ENCODE results near the gene PPDPF. TPM values are rescaled to one million over a fixed set of nuclear protein-coding genes. Genes with fewer than 3 reads are reported as not detected.

PPDPF gene
- total RNA-seq, 1 donor from 2014 or later, result 135 TPM

- Mint-ChIP-seq H3K9me3 (peaks cover 2% of the 10 kb centered on the region), H3K4me3 (ENCODE audit: low read depth) (no peak overlapping the region), H3K27ac (no peak overlapping the region), H3K27me3 (ENCODE audit: low read depth) (peaks cover 22% of the 10 kb centered on the region), H3K36me3 (ENCODE audit: low read depth) (no peaks in the 10 kb centered on the region), H3K4me1 (ENCODE audit: low read depth) (peaks cover 2% of the 10 kb centered on the region)
- intact Hi-C loops (cut with micrococcal nuclease), result no loop called here
- no peak for DNase-seq (ENCODE audit: low spot score)
These were observed 21.1 kb upstream of the PPDPF start for GRCh38 chr20:63499338-63499969.

DNA sequence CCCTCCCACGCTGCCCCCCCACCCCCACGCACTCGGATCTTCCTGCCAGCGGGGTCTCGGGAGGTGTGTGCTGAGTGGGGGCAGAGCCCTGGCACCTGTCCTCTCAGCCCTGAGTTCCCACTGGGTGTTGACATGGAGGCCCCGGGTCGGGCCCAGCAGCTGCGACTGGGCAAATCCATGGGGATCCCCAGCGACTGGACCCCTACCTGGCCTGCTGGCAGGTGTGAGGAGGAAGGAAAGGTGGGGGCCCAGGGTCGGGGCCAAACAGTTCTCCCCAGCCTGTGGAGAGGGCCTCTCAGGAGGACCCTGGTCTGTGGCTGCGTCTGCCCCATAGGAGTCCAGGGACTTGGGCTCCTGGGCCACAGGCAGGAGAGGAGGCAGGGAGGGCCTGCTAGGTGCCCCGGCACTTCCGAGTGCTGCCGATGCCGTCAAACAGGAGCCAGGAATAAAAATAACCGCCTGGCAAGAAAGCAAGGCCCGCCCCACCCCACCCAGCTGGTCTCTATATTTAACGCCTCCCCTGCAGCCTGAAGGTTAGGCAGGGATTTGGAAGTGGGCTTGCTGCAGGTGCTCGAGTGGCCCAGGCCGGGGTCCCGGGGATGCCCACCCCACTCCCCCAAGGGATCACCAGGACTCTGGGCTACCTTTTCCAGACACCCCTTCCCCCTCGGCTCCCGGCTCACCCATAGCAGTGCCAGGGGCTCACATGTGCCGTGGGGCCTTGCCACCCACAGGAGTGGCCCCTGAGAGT is 20.2 kb upstream of the PPDPF start:
- H3K4me1 Mint-ChIP-seq (ENCODE audit: low read depth), result peaks cover 2% of the 10 kb centered on the region
- peaks cover 22% of the 10 kb centered on the region for H3K27me3 Mint-ChIP-seq (ENCODE audit: low read depth)
- intact Hi-C loops (cut with micrococcal nuclease), result no loop called here
- H3K4me3 Mint-ChIP-seq (ENCODE audit: low read depth), result no peak overlapping the region
- H3K36me3 Mint-ChIP-seq (ENCODE audit: low read depth), result no peaks in the 10 kb centered on the region
- DNase-seq (ENCODE audit: low spot score), result no peak
- peaks cover 2% of the 10 kb centered on the region for H3K9me3 Mint-ChIP-seq
- H3K27ac Mint-ChIP-seq, result no peak overlapping the region

DNA sequence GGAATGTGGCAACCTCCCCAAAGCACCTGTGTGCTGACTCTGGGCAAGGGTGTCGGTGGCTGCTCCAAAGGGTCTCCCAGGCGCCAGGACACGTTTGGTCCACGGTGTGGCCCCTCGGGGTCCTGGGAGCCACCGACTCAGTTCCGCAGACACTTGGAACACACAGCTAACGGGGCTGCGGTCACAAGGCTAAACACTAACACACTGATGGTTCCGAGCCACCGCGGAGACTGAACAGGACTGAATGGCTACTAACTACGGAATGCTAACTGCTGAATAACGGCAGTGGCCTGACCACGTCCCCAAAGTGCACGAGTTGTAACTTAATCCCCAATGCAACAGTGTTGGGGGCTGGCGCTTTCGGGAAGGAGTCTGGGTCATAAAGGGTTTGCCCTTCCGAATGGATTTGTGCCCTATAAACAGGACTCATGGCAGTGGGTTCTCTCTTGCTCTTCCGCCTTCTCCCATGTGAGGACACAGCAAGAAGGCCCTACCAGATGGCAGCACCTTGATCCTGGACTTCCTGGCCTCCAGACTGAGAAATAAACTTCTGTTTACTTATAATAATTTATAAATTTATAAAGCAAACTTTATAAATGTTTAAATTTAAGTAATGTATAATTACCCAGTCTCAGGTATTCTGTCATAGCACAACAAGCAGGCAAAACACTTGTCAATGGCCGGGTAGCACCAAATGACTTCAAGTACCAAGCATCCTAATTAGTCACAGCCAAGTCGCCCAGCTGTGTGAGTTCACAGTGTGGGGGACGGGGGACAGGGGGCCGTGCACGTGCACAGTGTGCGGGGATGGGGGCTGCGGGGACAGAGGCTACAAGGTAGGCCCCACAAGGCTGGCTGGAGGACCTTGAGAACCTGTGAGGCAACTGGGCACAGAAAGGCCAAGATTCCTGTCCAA is 19.4 kb upstream of the PPDPF start:
- intact Hi-C loops (cut with micrococcal nuclease), result no loop called here
- H3K27me3 Mint-ChIP-seq (ENCODE audit: low read depth), result peaks cover 21% of the 10 kb centered on the region
- DNase-seq (ENCODE audit: low spot score), result no peak
- H3K4me3 Mint-ChIP-seq (ENCODE audit: low read depth), result no peak overlapping the region
- H3K9me3 Mint-ChIP-seq, result peaks cover 2% of the 10 kb centered on the region
- H3K36me3 Mint-ChIP-seq (ENCODE audit: low read depth), result no peaks in the 10 kb centered on the region
- H3K27ac Mint-ChIP-seq, result no peak overlapping the region
- peaks cover 1% of the 10 kb centered on the region for H3K4me1 Mint-ChIP-seq (ENCODE audit: low read depth)

GRCh38 chr20:63501818-63502670 is 18.5 kb upstream of the PPDPF start:
- Mint-ChIP-seq H3K4me1 (ENCODE audit: low read depth) (no peaks in the 10 kb centered on the region), H3K4me3 (ENCODE audit: low read depth) (no peak overlapping the region), H3K36me3 (ENCODE audit: low read depth) (no peaks in the 10 kb centered on the region), H3K27ac (no peak overlapping the region), H3K27me3 (ENCODE audit: low read depth) (peaks cover 16% of the 10 kb centered on the region), H3K9me3 (peaks cover 2% of the 10 kb centered on the region)
- intact Hi-C loops (cut with micrococcal nuclease), result no loop called here
- no peak for DNase-seq (ENCODE audit: low spot score)

DNA sequence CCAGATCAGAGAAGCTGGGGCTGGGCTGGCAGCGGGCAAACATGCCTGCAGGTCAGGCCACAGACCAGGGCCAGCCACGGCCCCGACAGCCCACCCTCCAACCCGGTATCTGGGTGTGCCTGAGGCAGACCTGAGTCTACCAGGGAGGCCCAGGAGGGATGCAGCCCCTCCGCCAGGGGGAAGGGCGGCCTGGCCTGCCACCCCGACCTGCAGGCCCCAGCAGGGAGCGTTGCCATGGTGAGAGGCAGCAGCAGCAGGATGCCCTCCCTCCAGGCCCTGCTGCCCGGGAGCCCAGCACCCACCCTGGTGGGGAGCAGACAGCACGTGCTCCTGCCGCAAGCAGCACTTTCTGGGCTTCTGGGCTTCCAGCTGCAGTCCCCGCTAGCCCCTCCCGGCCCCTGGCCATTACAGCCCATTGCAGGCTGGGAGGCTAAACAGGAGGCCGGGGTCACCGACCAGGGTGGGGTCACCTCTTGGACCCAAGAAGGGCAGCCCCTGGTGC is 17.8 kb upstream of the PPDPF start:
- H3K4me1 Mint-ChIP-seq (ENCODE audit: low read depth), result no peaks in the 10 kb centered on the region
- H3K27ac Mint-ChIP-seq, result no peak overlapping the region
- DNase-seq (ENCODE audit: low spot score), result no peak
- no peak overlapping the region for H3K4me3 Mint-ChIP-seq (ENCODE audit: low read depth)
- no peaks in the 10 kb centered on the region for H3K36me3 Mint-ChIP-seq (ENCODE audit: low read depth)
- intact Hi-C loops (cut with micrococcal nuclease), result no loop called here
- peaks cover 9% of the 10 kb centered on the region for H3K27me3 Mint-ChIP-seq (ENCODE audit: low read depth)
- peaks cover 2% of the 10 kb centered on the region for H3K9me3 Mint-ChIP-seq

DNA sequence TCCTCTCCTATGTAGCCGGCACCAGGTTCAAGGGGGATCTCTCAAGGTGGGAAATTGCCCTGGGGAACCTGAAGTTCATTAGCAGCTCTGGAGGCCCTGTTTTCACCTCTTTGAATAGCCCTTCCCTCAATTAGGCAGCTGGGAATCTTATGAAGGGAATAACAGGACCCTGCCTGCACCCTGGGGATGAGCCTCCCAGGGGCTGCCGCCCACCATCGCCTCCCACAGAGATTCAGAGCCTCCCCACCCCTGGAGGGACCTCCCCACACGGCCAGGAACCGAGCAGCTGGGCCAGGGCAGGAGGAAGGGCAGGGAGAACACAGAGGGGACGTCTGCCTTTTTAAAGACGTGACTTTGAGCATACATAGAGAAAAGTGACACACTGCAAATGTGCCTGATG is 17.0 kb upstream of the PPDPF start:
- Mint-ChIP-seq H3K27ac (no peak overlapping the region), H3K27me3 (ENCODE audit: low read depth) (peaks cover 8% of the 10 kb centered on the region), H3K9me3 (peaks cover 2% of the 10 kb centered on the region), H3K4me1 (ENCODE audit: low read depth) (no peaks in the 10 kb centered on the region), H3K36me3 (ENCODE audit: low read depth) (no peaks in the 10 kb centered on the region), H3K4me3 (ENCODE audit: low read depth) (no peak overlapping the region)
- intact Hi-C loops (cut with micrococcal nuclease), result no loop called here
- no peak for DNase-seq (ENCODE audit: low spot score)

- Mint-ChIP-seq H3K4me1 (ENCODE audit: low read depth) (no peaks in the 10 kb centered on the region), H3K27ac (no peak overlapping the region), H3K36me3 (ENCODE audit: low read depth) (no peaks in the 10 kb centered on the region), H3K27me3 (ENCODE audit: low read depth) (peaks cover 12% of the 10 kb centered on the region), H3K4me3 (ENCODE audit: low read depth) (no peak overlapping the region), H3K9me3 (peaks cover 2% of the 10 kb centered on the region)
- DNase-seq (ENCODE audit: low spot score), result no peak
- intact Hi-C loops (cut with micrococcal nuclease), result no loop called here
These were observed 15.9 kb upstream of the PPDPF start for GRCh38 chr20:63504642-63505041.

GRCh38 chr20:63505281-63505680 is 15.3 kb upstream of the PPDPF start:
- Mint-ChIP-seq H3K27me3 (ENCODE audit: low read depth) (peaks cover 17% of the 10 kb centered on the region), H3K9me3 (peaks cover 2% of the 10 kb centered on the region), H3K27ac (no peak overlapping the region), H3K4me1 (ENCODE audit: low read depth) (no peaks in the 10 kb centered on the region), H3K36me3 (ENCODE audit: low read depth) (no peaks in the 10 kb centered on the region), H3K4me3 (ENCODE audit: low read depth) (no peak overlapping the region)
- intact Hi-C loops (cut with micrococcal nuclease), result no loop called here
- DNase-seq (ENCODE audit: low spot score), result no peak

- intact Hi-C loops (cut with micrococcal nuclease), result no loop called here
- Mint-ChIP-seq H3K27ac (no peak overlapping the region), H3K9me3 (peaks cover 2% of the 10 kb centered on the region), H3K36me3 (ENCODE audit: low read depth) (no peaks in the 10 kb centered on the region), H3K4me1 (ENCODE audit: low read depth) (no peaks in the 10 kb centered on the region), H3K4me3 (ENCODE audit: low read depth) (no peak overlapping the region), H3K27me3 (ENCODE audit: low read depth) (peaks cover 17% of the 10 kb centered on the region)
- DNase-seq (ENCODE audit: low spot score), result no peak
These were observed 14.8 kb upstream of the PPDPF start for GRCh38 chr20:63505723-63506122.

DNA sequence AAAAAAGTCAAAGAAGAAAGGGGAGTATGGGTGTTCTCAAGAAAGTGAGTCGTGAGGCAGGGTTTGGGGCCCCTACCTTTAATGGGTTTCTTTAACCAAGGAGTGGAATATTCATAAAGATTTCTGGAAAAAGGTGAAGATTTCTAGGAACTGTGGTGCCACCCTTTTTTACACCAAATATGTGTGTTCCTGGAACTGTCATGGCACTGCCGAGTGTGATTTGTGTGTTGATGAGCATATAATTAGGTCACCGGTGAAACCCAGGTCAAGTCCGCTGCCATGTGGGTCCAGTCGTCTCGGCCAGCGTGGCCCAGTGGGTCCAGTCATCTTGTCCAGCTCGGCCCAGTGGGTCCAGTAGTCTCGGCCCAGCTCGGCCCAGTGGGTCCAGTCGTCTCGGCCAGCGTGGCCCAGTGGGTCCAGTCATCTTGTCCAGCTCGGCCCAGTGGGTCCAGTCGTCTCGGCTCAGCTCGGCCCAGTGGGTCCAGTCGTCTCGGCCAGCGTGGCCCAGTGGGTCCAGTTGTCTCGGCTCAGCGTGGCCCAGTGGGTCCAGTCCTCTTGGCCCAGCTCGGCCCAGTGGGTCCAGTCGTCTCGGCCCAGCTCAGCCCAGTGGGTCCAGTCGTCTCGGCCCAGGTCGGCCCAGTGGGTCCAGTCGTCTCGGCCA is 13.4 kb upstream of the PPDPF start:
- Mint-ChIP-seq H3K9me3 (peaks cover 2% of the 10 kb centered on the region), H3K27me3 (ENCODE audit: low read depth) (peaks cover 17% of the 10 kb centered on the region), H3K4me1 (ENCODE audit: low read depth) (no peaks in the 10 kb centered on the region), H3K4me3 (ENCODE audit: low read depth) (no peak overlapping the region), H3K36me3 (ENCODE audit: low read depth) (no peaks in the 10 kb centered on the region), H3K27ac (no peak overlapping the region)
- DNase-seq (ENCODE audit: low spot score), result no peak
- intact Hi-C loops (cut with micrococcal nuclease), result no loop called here

GRCh38 chr20:63508072-63508768 is 12.3 kb upstream of the PPDPF start:
- intact Hi-C loops (cut with micrococcal nuclease), result no loop called here
- H3K4me3 Mint-ChIP-seq (ENCODE audit: low read depth), result no peak overlapping the region
- peak overlapping the region; percentile 31 for H3K27ac Mint-ChIP-seq
- H3K36me3 Mint-ChIP-seq (ENCODE audit: low read depth), result no peaks in the 10 kb centered on the region
- no peaks in the 10 kb centered on the region for H3K4me1 Mint-ChIP-seq (ENCODE audit: low read depth)
- H3K9me3 Mint-ChIP-seq, result peaks cover 4% of the 10 kb centered on the region
- no peak for DNase-seq (ENCODE audit: low spot score)
- peaks cover 21% of the 10 kb centered on the region for H3K27me3 Mint-ChIP-seq (ENCODE audit: low read depth)
